ENCODE results near the gene NPAS3.

Gene NPAS3

GRCh38 chr14:33534632-33535031, 596.0 kb downstream of the NPAS3 start:
- no peak overlapping the region for H3K4me3 ChIP-seq (ENCODE audit: low read depth, low read length)
- TF ChIP-seq CTCF (IDR thresholded peaks at IDR 0.05; ENCODE audit: low read depth, low read length), result no peak

- TF ChIP-seq CTCF (IDR thresholded peaks at IDR 0.05; ENCODE audit: low read depth, low read length), result no peak
- H3K4me3 ChIP-seq (ENCODE audit: low read depth, low read length), result no peak overlapping the region
Observed at GRCh38 chr14:33539918-33540357, 601.3 kb downstream of the NPAS3 start.

- no peak overlapping the region for H3K4me3 ChIP-seq (ENCODE audit: low read depth, low read length)
- TF ChIP-seq CTCF (IDR thresholded peaks at IDR 0.05; ENCODE audit: low read depth, low read length), result no peak
Observed at GRCh38 chr14:33541171-33541570, 602.5 kb downstream of the NPAS3 start.

GRCh38 chr14:33542338-33543287, 603.9 kb downstream of the NPAS3 start:
- TF ChIP-seq CTCF (IDR thresholded peaks at IDR 0.05; ENCODE audit: low read depth, low read length), result no peak
- no peak overlapping the region for H3K4me3 ChIP-seq (ENCODE audit: low read depth, low read length)

- no peak overlapping the region for H3K4me3 ChIP-seq (ENCODE audit: low read depth, low read length)
- TF ChIP-seq CTCF (IDR thresholded peaks at IDR 0.05; ENCODE audit: low read depth, low read length), result no peak
Observed at GRCh38 chr14:33545696-33546095, 607.0 kb downstream of the NPAS3 start.

- no peak for TF ChIP-seq CTCF (IDR thresholded peaks at IDR 0.05; ENCODE audit: low read depth, low read length)
- no peak overlapping the region for H3K4me3 ChIP-seq (ENCODE audit: low read depth, low read length)
Observed at GRCh38 chr14:33548606-33549005, 609.9 kb downstream of the NPAS3 start.

- TF ChIP-seq CTCF (IDR thresholded peaks at IDR 0.05; ENCODE audit: low read depth, low read length), result no peak
Observed at GRCh38 chr14:33551963-33552362, 613.3 kb downstream of the NPAS3 start.

More at GRCh38 chr14:33551963-33552362, 613.3 kb downstream of the NPAS3 start:
- no peak overlapping the region for H3K4me3 ChIP-seq (ENCODE audit: low read depth, low read length)

Measured in WI38 (cell line).